HG03442 (cell line): ENCODE results near the gene LRRC4C.
"Not testable (repeated sequence)": the region's sequence is repeated elsewhere in the genome, so short reads cannot be mapped to it uniquely, and the experiment has no call there.

Experiments
- ATAC-seq: cut with Tn5 transposase; IDR thresholded peaks from one replicate; pipeline ENCODE4 v1.9.1; 2021; ENCODE audit warnings: mild to moderate bottlenecking, moderate library complexity; ENCODE audit not compliant: unreplicated experiment

LRRC4C gene

GRCh38 chr11:40203606-40204005, 1255.8 kb downstream of the LRRC4C start:
- ATAC-seq: no peak

- no peak for ATAC-seq
Measured at GRCh38 chr11:40202589-40203270, 1256.7 kb downstream of the LRRC4C start.

- ATAC-seq: not testable (repeated sequence)
Measured at GRCh38 chr11:40192590-40192989, 1266.9 kb downstream of the LRRC4C start.

- no peak for ATAC-seq
Measured at GRCh38 chr11:40190294-40190693, 1269.2 kb downstream of the LRRC4C start.

GRCh38 chr11:40188848-40189247, 1270.6 kb downstream of the LRRC4C start:
- ATAC-seq: no peak

- ATAC-seq: no peak
Measured at GRCh38 chr11:40187295-40187694, 1272.2 kb downstream of the LRRC4C start.

GRCh38 chr11:40186437-40187263, 1272.8 kb downstream of the LRRC4C start:
- no peak for ATAC-seq

GRCh38 chr11:40185793-40186192, 1273.7 kb downstream of the LRRC4C start:
- ATAC-seq: no peak

- ATAC-seq: peak; percentile 92
Measured at GRCh38 chr11:40183073-40184064, 1276.1 kb downstream of the LRRC4C start.

GRCh38 chr11:40179541-40179940, 1279.9 kb downstream of the LRRC4C start:
- ATAC-seq: no peak

- ATAC-seq: no peak
Measured at GRCh38 chr11:40178470-40178869, 1281.0 kb downstream of the LRRC4C start.

GRCh38 chr11:40175980-40176379, 1283.5 kb downstream of the LRRC4C start:
- ATAC-seq: no peak

- ATAC-seq: no peak
Measured at GRCh38 chr11:40170078-40170477, 1289.4 kb downstream of the LRRC4C start.

- peak; percentile 56 for ATAC-seq
Measured at GRCh38 chr11:40168414-40168813, 1291.0 kb downstream of the LRRC4C start.

GRCh38 chr11:40167805-40168204, 1291.6 kb downstream of the LRRC4C start:
- not testable (repeated sequence) for ATAC-seq

- no peak for ATAC-seq
Measured at GRCh38 chr11:40166892-40167291, 1292.6 kb downstream of the LRRC4C start.

GRCh38 chr11:40162901-40163883, 1296.3 kb downstream of the LRRC4C start:
- ATAC-seq: no peak

GRCh38 chr11:40161854-40162410, 1297.5 kb downstream of the LRRC4C start:
- ATAC-seq: no peak

- ATAC-seq: no peak
Measured at GRCh38 chr11:40160418-40160817, 1299.0 kb downstream of the LRRC4C start.
